Stimulated activated CD8-positive, alpha-beta memory T cell treated with anti-CD3 and anti-CD28 coated beads, Interleukin-15, amount 100 ng/mL, for 4 hours (primary cell): Measurements from ENCODE around the gene VWC2L.

Experiments used
- DNase-seq, 2 donors: peaks; one replicate each; pipeline ENCODE4 v3.0.0-alpha.2; 2020; ENCODE audit warnings: low read depth in 2 of 2

Gene VWC2L

GRCh38 chr2:214591366-214591765, 180.5 kb downstream of the VWC2L start:
- DNase-seq = no peak

- no peak for DNase-seq
Measured at GRCh38 chr2:214592011-214592410, 181.2 kb downstream of the VWC2L start.

- DNase-seq = no peak
Measured at GRCh38 chr2:214593727-214594126, 182.9 kb downstream of the VWC2L start.

GRCh38 chr2:214601852-214602633, 191.2 kb downstream of the VWC2L start:
- DNase-seq = no peak

- no peak for DNase-seq
Measured at GRCh38 chr2:214604861-214605260, 194.0 kb downstream of the VWC2L start.

- no peak for DNase-seq
Measured at GRCh38 chr2:214607051-214607450, 196.2 kb downstream of the VWC2L start.

GRCh38 chr2:214611015-214611414, 200.2 kb downstream of the VWC2L start:
- DNase-seq = no peak

- no peak for DNase-seq
Measured at GRCh38 chr2:214624166-214624760, 213.4 kb downstream of the VWC2L start.

- DNase-seq = no peak
Measured at GRCh38 chr2:214628091-214628490, 217.2 kb downstream of the VWC2L start.
